Lung (tissue), 12 donors: ENCODE results near the gene OR10S1. TPM values are rescaled to one million over a fixed set of nuclear protein-coding genes. Genes with fewer than 3 reads are reported as not detected.

Experiments used
- ATAC-seq: fragments of 200-7000 bp; cut with Tn5 transposase; one replicate; pipeline ENCODE4 v1.9.1; 2020; ENCODE audit warnings: moderate number of reproducible peaks; ENCODE audit not compliant: insufficient read depth, low FRiP score
- DNase-seq, 3 donors: peaks; one replicate each; pipeline ENCODE4 v3.0.0-alpha.2; 2013 to 2017
- H3K27ac ChIP-seq, 2 donors: one replicate each; pipeline ENCODE4 v1.5.1; 2013; ENCODE audit warnings: mild to moderate bottlenecking in 2 of 2, moderate library complexity in 2 of 2, control low read depth in 1 of 2, inconsistent platforms in 1 of 2, low read depth in 1 of 2, low read length in 1 of 2
- H3K27me3 ChIP-seq, 3 donors: one replicate each; pipeline ENCODE4 v1.5.1; 2013; ENCODE audit warnings: low read length in 2 of 3; ENCODE audit not compliant: control insufficient read depth in 3 of 3, insufficient read depth in 3 of 3
- H3K36me3 ChIP-seq, 4 donors: one replicate each; pipeline ENCODE4 v1.5.1; 2013; ENCODE audit warnings: low read length in 4 of 4, mild to moderate bottlenecking in 1 of 4, moderate library complexity in 1 of 4; ENCODE audit not compliant: control insufficient read depth in 4 of 4, insufficient read depth in 4 of 4
- H3K4me1 ChIP-seq, 5 donors: one replicate each; pipeline ENCODE4 v1.5.1; 2013; ENCODE audit warnings: low read length in 5 of 5, mild to moderate bottlenecking in 2 of 5, moderate library complexity in 1 of 5; ENCODE audit not compliant: control insufficient read depth in 5 of 5, insufficient read depth in 5 of 5
- H3K4me3 ChIP-seq: one replicate; pipeline ENCODE4 v1.5.1; 2013; ENCODE audit warnings: mild to moderate bottlenecking, control low read depth, moderate library complexity
- H3K9ac ChIP-seq, 2 donors: one replicate each; pipeline ENCODE4 v1.5.1; 2013; ENCODE audit warnings: low read length in 2 of 2, control low read depth in 1 of 2; ENCODE audit not compliant: insufficient read depth in 1 of 2
- H3K9me3 ChIP-seq, 4 donors: one replicate each; pipeline ENCODE4 v1.5.1; 2013; ENCODE audit warnings: low read length in 3 of 4, mild to moderate bottlenecking in 1 of 4, moderate library complexity in 1 of 4; ENCODE audit not compliant: control insufficient read depth in 4 of 4, insufficient read depth in 3 of 4
- WGBS, 2 donors: extraction: QIAGEN DNeasy Blood & Tissue Kit; methylation state at CpG; one replicate each; pipeline ENCODE4 v1.1.7; 2013; 5-methylcytosine and 5-hydroxymethylcytosine counted together
- polyA plus RNA-seq, 2 donors: library from polyadenylated mRNA; stranded (reverse); fragments of 200-250 nt; gene quantifications; one replicate each; pipeline ENCODE4 v1.2.1, GENCODE V29; 2013
- total RNA-seq, 2 donors: library from RNA; depleted of rRNA in 1 of 2; stranded (reverse); fragments of >200 nt in 1 of 2; gene quantifications; one replicate each; pipeline ENCODE4 v1.2.1, GENCODE V29; 2014 to 2021
- TF ChIP-seq, protein P1 (sequence below): IDR thresholded peaks from 2 replicates; pipeline ENCODE4 v1.5.1; 2012; ENCODE audit warnings: mild to moderate bottlenecking; ENCODE audit errors: control extremely low read depth, extremely low read depth
- donor health status: control.
- donor health status: control.
- donor health status: Bipolar disorder and iron deficiency.
- donor health status: healthy.
- donor health status: DM: yes; HTN: yes; CAD: no.

Gene OR10S1
- total and polyA plus RNA-seq, 4 donors, result not detected

DNA sequence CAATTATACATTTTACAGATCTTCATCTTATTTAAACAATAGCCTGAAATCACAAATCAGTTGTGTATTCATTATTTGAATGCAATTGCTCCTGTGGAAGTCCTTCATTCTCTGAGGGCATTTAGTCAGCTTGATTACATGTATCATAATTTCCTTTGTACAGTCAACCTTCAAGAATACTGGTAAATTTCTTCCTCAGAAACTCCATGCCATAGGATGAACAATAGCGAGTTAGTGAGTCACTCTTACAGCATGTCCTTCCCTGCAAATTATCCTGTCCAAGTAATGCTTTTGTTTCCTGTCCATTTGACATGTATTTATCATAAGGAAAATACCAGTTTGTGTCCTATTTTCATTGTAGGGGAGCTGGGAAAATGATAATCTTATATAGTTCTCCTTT lies 3.8 kb downstream of the OR10S1 start:
- Histone ChIP-seq H3K36me3 (no peaks in the 10 kb centered on the region), H3K27ac (no peak overlapping the region), H3K4me3 (no peak overlapping the region), H3K4me1 (no peaks in the 10 kb centered on the region), H3K27me3 (no peaks in the 10 kb centered on the region), H3K9ac (no peak overlapping the region), H3K9me3 (peaks cover 0 to 5% (median 0%) of the 10 kb centered on the region in 4 donors)
- 75 to 76% methylated on average over 1 of the region's 1 CpG for WGBS, 2 donors
- TF ChIP-seq, protein P1, sequence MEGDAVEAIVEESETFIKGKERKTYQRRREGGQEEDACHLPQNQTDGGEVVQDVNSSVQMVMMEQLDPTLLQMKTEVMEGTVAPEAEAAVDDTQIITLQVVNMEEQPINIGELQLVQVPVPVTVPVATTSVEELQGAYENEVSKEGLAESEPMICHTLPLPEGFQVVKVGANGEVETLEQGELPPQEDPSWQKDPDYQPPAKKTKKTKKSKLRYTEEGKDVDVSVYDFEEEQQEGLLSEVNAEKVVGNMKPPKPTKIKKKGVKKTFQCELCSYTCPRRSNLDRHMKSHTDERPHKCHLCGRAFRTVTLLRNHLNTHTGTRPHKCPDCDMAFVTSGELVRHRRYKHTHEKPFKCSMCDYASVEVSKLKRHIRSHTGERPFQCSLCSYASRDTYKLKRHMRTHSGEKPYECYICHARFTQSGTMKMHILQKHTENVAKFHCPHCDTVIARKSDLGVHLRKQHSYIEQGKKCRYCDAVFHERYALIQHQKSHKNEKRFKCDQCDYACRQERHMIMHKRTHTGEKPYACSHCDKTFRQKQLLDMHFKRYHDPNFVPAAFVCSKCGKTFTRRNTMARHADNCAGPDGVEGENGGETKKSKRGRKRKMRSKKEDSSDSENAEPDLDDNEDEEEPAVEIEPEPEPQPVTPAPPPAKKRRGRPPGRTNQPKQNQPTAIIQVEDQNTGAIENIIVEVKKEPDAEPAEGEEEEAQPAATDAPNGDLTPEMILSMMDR, result no peak
- DNase-seq, result no peak
- ATAC-seq, result no peak

GRCh38 chr11:123956752-123957151 lies 20.8 kb downstream of the OR10S1 start:
- no peak overlapping the region for H3K9ac ChIP-seq
- H3K27ac ChIP-seq, result no peak overlapping the region
- H3K4me1 ChIP-seq, result no peaks in the 10 kb centered on the region
- DNase-seq (no peak), ATAC-seq (no peak)
- H3K27me3 ChIP-seq, result no peaks in the 10 kb centered on the region
- no peak overlapping the region for H3K4me3 ChIP-seq
- TF ChIP-seq, protein P1, result no peak
- H3K9me3 ChIP-seq, result peaks cover 0 to 4% (median 0%) of the 10 kb centered on the region in 4 donors
- no peaks in the 10 kb centered on the region for H3K36me3 ChIP-seq

GRCh38 chr11:123945132-123945531 lies 32.4 kb downstream of the OR10S1 start:
- Histone ChIP-seq H3K9me3 (no peaks in the 10 kb centered on the region), H3K4me1 (no peaks in the 10 kb centered on the region), H3K27me3 (no peaks in the 10 kb centered on the region), H3K4me3 (no peak overlapping the region), H3K9ac (no peak overlapping the region), H3K36me3 (no peaks in the 10 kb centered on the region), H3K27ac (no peak overlapping the region)
- ATAC-seq, result no peak
- 59 to 90% methylated on average over 1 of the region's 1 CpG for WGBS, 2 donors
- TF ChIP-seq, protein P1, result no peak
- DNase-seq, result no peak

DNA sequence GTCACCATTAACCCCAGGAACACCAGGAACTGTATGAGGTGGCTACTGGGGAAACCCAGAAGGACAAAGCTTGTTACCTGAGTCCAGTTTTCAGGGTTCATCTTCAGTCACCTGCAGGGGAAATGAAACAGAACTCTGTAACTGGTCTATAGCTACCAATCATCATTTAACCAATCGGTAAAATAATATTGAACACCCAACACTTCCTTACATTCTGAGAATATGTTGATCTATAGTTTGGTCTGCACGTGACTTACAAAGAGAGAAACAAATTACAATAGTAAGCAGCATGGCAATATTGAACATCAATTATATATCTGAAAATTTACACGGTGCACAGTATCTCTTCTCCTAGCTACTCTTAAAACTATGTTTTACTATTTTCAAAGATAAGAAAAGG lies 33.8 kb downstream of the OR10S1 start, which contains the start of gene OR6T1:
OR6T1 (minus strand) TSS at position 101 of the 400 bp plus-strand sequence; CDS start at position 101, 0 bp downstream.
- H3K27me3 ChIP-seq, result no peaks in the 10 kb centered on the region
- no peak within 1 kb of the TSS for H3K4me3 ChIP-seq
- WGBS, 2 donors, result 80 to 85% methylated on average over 3 of the region's 3 CpGs
- H3K4me1 ChIP-seq, result no peaks in the 10 kb centered on the region
- H3K9ac ChIP-seq, result no peak within 1 kb of the TSS
- no peak within 1 kb of the TSS for H3K27ac ChIP-seq
- DNase-seq (no peak), ATAC-seq (no peak)
- TF ChIP-seq, protein P1, result no peak
- no peaks in the 10 kb centered on the region for H3K9me3 ChIP-seq
- H3K36me3 ChIP-seq, result no peaks in the 10 kb centered on the region
